GM18498 (cell line): ENCODE results near the gene TEX264.
"Not testable (repeated sequence)": the region's sequence is repeated elsewhere in the genome, so short reads cannot be mapped to it uniquely, and the experiment has no call there.

ENCODE experiments used
- ATAC-seq: cut with Tn5 transposase; IDR thresholded peaks from one replicate; pipeline ENCODE4 v1.9.1; 2021; ENCODE audit warnings: mild to moderate bottlenecking, moderate library complexity; ENCODE audit not compliant: unreplicated experiment

Gene TEX264

GRCh38 chr3:51670823-51671733, at the start of gene TEX264:
TEX264 (plus strand) TSS chr3:51671252; CDS start chr3:51674305, 3,053 bp downstream.
- ATAC-seq, result peak; percentile 75

GRCh38 chr3:51622413-51622812, 48.6 kb upstream of the TEX264 start:
- no peak for ATAC-seq

- no peak for ATAC-seq
Observed at GRCh38 chr3:51622868-51623267, 48.2 kb upstream of the TEX264 start.

GRCh38 chr3:51630513-51630912, 40.5 kb upstream of the TEX264 start:
- no peak for ATAC-seq

- no peak for ATAC-seq
Observed at GRCh38 chr3:51637144-51637940, 33.7 kb upstream of the TEX264 start.

- peak; percentile 73 for ATAC-seq
Observed at GRCh38 chr3:51637941-51638471, 33.0 kb upstream of the TEX264 start.

GRCh38 chr3:51642462-51642861, 28.6 kb upstream of the TEX264 start:
- no peak for ATAC-seq

GRCh38 chr3:51646091-51646490, 25.0 kb upstream of the TEX264 start:
- no peak for ATAC-seq

GRCh38 chr3:51652103-51652502, 18.9 kb upstream of the TEX264 start:
- not testable (repeated sequence) for ATAC-seq

GRCh38 chr3:51653409-51653808, 17.6 kb upstream of the TEX264 start:
- ATAC-seq, result not testable (repeated sequence)

- no peak for ATAC-seq
Observed at GRCh38 chr3:51657234-51657633, 13.8 kb upstream of the TEX264 start.

- ATAC-seq, result no peak
Observed at GRCh38 chr3:51659942-51660341, 11.1 kb upstream of the TEX264 start.

- ATAC-seq, result no peak
Observed at GRCh38 chr3:51662456-51662855, 8.6 kb upstream of the TEX264 start.

GRCh38 chr3:51668756-51669155, 2.3 kb upstream of the TEX264 start:
- no peak for ATAC-seq

GRCh38 chr3:51669241-51670052, 1.6 kb upstream of the TEX264 start:
- ATAC-seq, result no peak

- no peak for ATAC-seq
Observed at GRCh38 chr3:51670053-51670822, 814 bp upstream of the TEX264 start.

GRCh38 chr3:51671734-51672475, 853 bp downstream of the TEX264 start:
- peak; percentile 35 for ATAC-seq

GRCh38 chr3:51673181-51673801, 2.2 kb downstream of the TEX264 start:
- no peak for ATAC-seq
